K562 (cell line): ENCODE results near the gene USP13. TPM values are rescaled to one million over a fixed set of nuclear protein-coding genes. Genes with fewer than 3 reads are reported as not detected.

Source experiments
- ATAC-seq: fragments of 200-7000 bp; cut with Tn5 transposase; 3 replicates; pipeline ENCODE4 v1.9.1; 2020; ENCODE audit warnings: moderate library complexity
- BruUV-seq: library from RNA; stranded (reverse); fragments of 400-500 nt; replicated peaks from 2 replicates; lab custom pipeline; 2021; lab: Mats Ljungman, UMichigan
- CTCF ChIA-PET: fragments of 300-600 bp; formaldehyde crosslinking; extraction: SDS; loops from one replicate; lab custom pipeline; 2021; ENCODE audit warnings: low intra/inter-chr PET ratio; lab: Yijun Ruan, JAX
- POLR2A ChIA-PET: fragments of 300-600, 350-650 bp; sonication (Branson Sonifier 250); formaldehyde crosslinking; extraction: SDS; loops from one replicate; lab custom pipeline; 2021; ENCODE audit warnings: antibody characterized with exemption, inconsistent platforms; lab: Yijun Ruan, JAX
- DNase-seq, 4 experiments: peaks; one replicate each; pipeline versions ENCODE4 v3.0.0 to v3.0.0-alpha.2; 2011 to 2018; ENCODE audit warnings: low spot score in 3 of 4, mixed read lengths in 3 of 4; ENCODE audit errors: extremely low read depth in 1 of 4
- FAIRE-seq: peaks from 2 replicates; lab custom pipeline; 2011; peaks lifted over from hg19 to GRCh38; lab: Jason Lieb, UNC
- H2AFZ ChIP-seq: 2 replicates; pipeline ENCODE4 v1.6.0; 2011; ENCODE audit warnings: low read depth, low read length, control low read depth, inconsistent platforms
- H3K27ac ChIP-seq: fragments of 200-600 bp; 3 replicates; pipeline ENCODE4 v1.8.0; 2011; ENCODE audit warnings: low read depth, mild to moderate bottlenecking, control low read depth, inconsistent platforms, low read length, moderate library complexity, mixed read lengths; ENCODE audit errors: extremely low read depth
- H3K27me3 ChIP-seq, 2 experiments: fragments of 300-600 bp in 1 of 2; 2 replicates in 1 of 2; 3 replicates in 1 of 2; pipeline versions ENCODE4 v1.6.0 to v1.8.0; 2011; ENCODE audit warnings: inconsistent platforms in 2 of 2, low read length in 2 of 2, mild to moderate bottlenecking in 1 of 2, mixed read lengths in 1 of 2, moderate library complexity in 1 of 2; ENCODE audit not compliant: control insufficient read depth in 2 of 2, insufficient read depth in 2 of 2
- H3K36me3 ChIP-seq: fragments of 300-600 bp; 3 replicates; pipeline ENCODE4 v1.8.0; 2011; ENCODE audit warnings: mild to moderate bottlenecking, low read length, inconsistent platforms; ENCODE audit not compliant: control insufficient read depth, insufficient read depth
- H3K4me1 ChIP-seq, 2 experiments: fragments of 200-600 bp in 1 of 2; replicated peaks in 1 of 2; 2 replicates in 1 of 2; 3 replicates in 1 of 2; pipeline versions ENCODE4 v1.5.1 to v1.8.0; 2011; ENCODE audit warnings: inconsistent platforms in 2 of 2, low read length in 2 of 2, mild to moderate bottlenecking in 1 of 2, mixed read lengths in 1 of 2, moderate library complexity in 1 of 2; ENCODE audit not compliant: control insufficient read depth in 2 of 2, insufficient read depth in 2 of 2
- H3K4me2 ChIP-seq: 2 replicates; pipeline ENCODE4 v1.6.1; 2011; ENCODE audit warnings: low read length, control low read depth, inconsistent platforms, mixed read lengths; ENCODE audit not compliant: insufficient read depth
- H3K4me3 ChIP-seq: fragments of 200-600 bp; sonication (generic), shearing (Covaris generic); 2 replicates; pipeline ENCODE4 v1.5.1; 2016; ENCODE audit warnings: control low read depth, inconsistent platforms
- H3K79me2 ChIP-seq: fragments of 200-600 bp; 3 replicates; pipeline ENCODE4 v1.8.0; 2011; ENCODE audit warnings: low read length, inconsistent platforms; ENCODE audit not compliant: control insufficient read depth, insufficient read depth
- H3K9ac ChIP-seq, 2 experiments: 2 replicates each; pipeline versions ENCODE4 v1.6.0 to v1.6.1; 2011; ENCODE audit warnings: low read depth in 2 of 2, low read length in 2 of 2, control low read depth in 1 of 2, inconsistent platforms in 1 of 2, mild to moderate bottlenecking in 1 of 2, mixed read lengths in 1 of 2; ENCODE audit not compliant: insufficient read depth in 1 of 2
- H3K9me1 ChIP-seq: one replicate; pipeline ENCODE4 v1.6.0; 2011; ENCODE audit warnings: inconsistent platforms, mild to moderate bottlenecking, low read length, moderate library complexity; ENCODE audit not compliant: control insufficient read depth, insufficient read depth
- H3K9me3 ChIP-seq: replicated peaks from 2 replicates; pipeline ENCODE4 v1.5.1; 2011; ENCODE audit warnings: low read depth, low read length, inconsistent platforms; ENCODE audit not compliant: control insufficient read depth, insufficient read depth
- H4K20me1 ChIP-seq: replicated peaks from 2 replicates; pipeline ENCODE4 v1.6.1; 2011; ENCODE audit warnings: low read length, inconsistent platforms, mixed read lengths; ENCODE audit not compliant: control insufficient read depth, insufficient read depth
- EGR1 ChIP-seq: fragments of 450-650 bp; conservative IDR thresholded peaks from 2 replicates; pipeline ENCODE4 v1.6.1; 2017; ENCODE audit warnings: mild to moderate bottlenecking
- GABPA ChIP-seq: fragments of 200-800 bp; sonication (Bioruptor generic); conservative IDR thresholded peaks from 2 replicates; pipeline ENCODE4 v1.6.1; 2016; ENCODE audit warnings: low read depth, missing genetic modification characterization, missing compliant biosample characterization
- HNRNPLL ChIP-seq: fragments of 200-400 bp; formaldehyde crosslinking; IDR thresholded peaks from 2 replicates; pipeline ENCODE4 v1.6.1; 2017; ENCODE audit warnings: low read length, low read depth, mild to moderate bottlenecking; ENCODE audit not compliant: poor library complexity, severe bottlenecking
- IRF9 ChIP-seq: fragments of 450-650 bp; IDR thresholded peaks from 2 replicates; pipeline ENCODE4 v1.6.1; 2016; ENCODE audit warnings: missing biosample characterization, missing genetic modification characterization
- TBL1XR1 ChIP-seq, 2 experiments: IDR thresholded peaks; 2 replicates each; pipeline ENCODE4 v1.6.1; 2012; ENCODE audit warnings: improper control_type of control experiment in 2 of 2, low read length in 2 of 2, mild to moderate bottlenecking in 1 of 2
- ZBTB8A ChIP-seq: fragments of 450-650 bp; IDR thresholded peaks from 2 replicates; pipeline ENCODE4 v1.6.1; 2018; ENCODE audit warnings: mild to moderate bottlenecking, moderate library complexity; ENCODE audit not compliant: partially characterized antibody
- WGBS: fragments of 100-300 bp; shearing (Covaris generic); methylation state at CpG from one replicate; pipeline ENCODE4 v1.1.6; 2016; ENCODE audit warnings: low coverage, mixed read lengths; ENCODE audit not compliant: insufficient coverage; ENCODE audit errors: missing lambda C conversion rate; 5-methylcytosine and 5-hydroxymethylcytosine counted together
- in situ Hi-C: fragments of 300-500 bp; cut with MboI; formaldehyde crosslinking; loops from 4 replicates; pipeline ENCODE4 v1.15.0; 2018; ENCODE audit warnings: inconsistent platforms, mixed read lengths
- intact Hi-C: fragments of 100-400 bp; cut with micrococcal nuclease; formaldehyde crosslinking; loops from 2 replicates; pipeline ENCODE4 v1.14.2; 2022
- polyA plus RNA-seq, 8 experiments: library from polyadenylated mRNA; depleted of rRNA in 4 of 8; stranded (reverse) in 5 of 8; unstranded in 3 of 8; fragments of >200 nt; fragmentation: Nextera tagmentation in 2 of 8; fragmentation: Illumina TruSeq in 1 of 8; extraction: Ambion mirVana in 2 of 8; extraction: Trizol in 1 of 8; gene quantifications; 2 replicates each; pipeline versions ENCODE4 v1.2.1 to v1.2.3, GENCODE V29; 2011 to 2014; ENCODE audit warnings: inconsistent platforms in 1 of 8, missing spikeins in 1 of 8
- total RNA-seq, 7 experiments: library from RNA; depleted of rRNA in 6 of 7; stranded (reverse); fragments of >200 nt in 6 of 7; fragmentation: Illumina TruSeq in 2 of 7; extraction: Trizol in 2 of 7; gene quantifications; 2 replicates each; pipeline versions ENCODE4 v1.2.1 to v1.2.3, GENCODE V29; 2011 to 2021; ENCODE audit warnings: low replicate concordance in 1 of 7

Gene USP13
- total and polyA plus RNA-seq, 9 of the 15 experiments (the other 6 are each of a cell fraction or from before 2014, with no cell fraction given): 0.11 to 2.3 (median 0.51) TPM

GRCh38 chr3:179706233-179706632 lies 53.4 kb downstream of the USP13 start:
- Histone ChIP-seq H3K9me1 (no peaks in the 10 kb centered on the region), H3K9ac (no peak overlapping the region), H3K4me1 (no peaks in the 10 kb centered on the region), H3K4me2 (no peak overlapping the region), H3K27me3 (peaks cover 7 to 24% of the 10 kb centered on the region in 2 experiments; a peak in 3 of 5 replicates), H3K36me3 (no peaks in the 10 kb centered on the region), H3K9me3 (no peaks in the 10 kb centered on the region), H3K27ac (no peak overlapping the region), H2AFZ (no peak overlapping the region), H3K79me2 (no peaks in the 10 kb centered on the region), H3K4me3 (no peak overlapping the region), H4K20me1 (no peaks in the 10 kb centered on the region)
- POLR2A ChIA-PET: interaction anchor here (0.7 kb wide), 1 partner anchor 25 kb away, joined by 4 read pairs; no protein-coding TSS in a partner anchor
- intact Hi-C loops: no loop called here
- in situ Hi-C loops: no loop called here
- TF ChIP-seq IRF9 (tag) (no peak), EGR1 (no peak), GABPA (no peak), TBL1XR1 (IDR thresholded peaks at IDR 0.05; ENCODE audit: low read length in 2 of 2) (no peak), HNRNPLL (no peak), ZBTB8A (no peak)
- no peak for DNase-seq
- no TSS peak for BruUV-seq
- no peak for FAIRE-seq
- WGBS: 0% methylated on average over 1 of the region's 1 CpG
- CTCF ChIA-PET: no interaction called here
- ATAC-seq: no peak
